GM11168 (cell line): ENCODE results near the gene ARSK.

Experiments used
- in situ Hi-C: fragments of 300-500 bp; cut with MboI; formaldehyde crosslinking; loops from one replicate; pipeline ENCODE4 v1.12.0; 2022; ENCODE audit warnings: low sequenced_read_pairs; ENCODE audit not compliant: unreplicated experiment

ARSK gene

GRCh38 chr5:95562282-95562681, 7.4 kb downstream of the ARSK start:
- in situ Hi-C loops = no loop called here

GRCh38 chr5:95563367-95563766, 8.5 kb downstream of the ARSK start:
- in situ Hi-C loops = no loop called here

- in situ Hi-C loops = no loop called here
Observed at GRCh38 chr5:95564450-95564849, 9.5 kb downstream of the ARSK start.

- in situ Hi-C loops = no loop called here
Observed at GRCh38 chr5:95565280-95565920, 10.5 kb downstream of the ARSK start.

GRCh38 chr5:95572016-95572415, 17.1 kb downstream of the ARSK start:
- in situ Hi-C loops = no loop called here

GRCh38 chr5:95581576-95581975, 26.7 kb downstream of the ARSK start:
- in situ Hi-C loops = no loop called here

GRCh38 chr5:95583992-95584391, 29.1 kb downstream of the ARSK start:
- in situ Hi-C loops = no loop called here

GRCh38 chr5:95590880-95591279, 36.0 kb downstream of the ARSK start:
- in situ Hi-C loops = no loop called here

- in situ Hi-C loops = no loop called here
Observed at GRCh38 chr5:95591490-95591901, 36.6 kb downstream of the ARSK start.

GRCh38 chr5:95595289-95595931, 40.5 kb downstream of the ARSK start:
- in situ Hi-C loops = no loop called here

- in situ Hi-C loops = no loop called here
Observed at GRCh38 chr5:95599252-95599651, 44.4 kb downstream of the ARSK start.

GRCh38 chr5:95600557-95600956, 45.7 kb downstream of the ARSK start:
- in situ Hi-C loops = no loop called here

- in situ Hi-C loops = no loop called here
Observed at GRCh38 chr5:95605786-95606185, 50.9 kb downstream of the ARSK start.

GRCh38 chr5:95606419-95606818, 51.5 kb downstream of the ARSK start:
- in situ Hi-C loops = no loop called here

- in situ Hi-C loops = no loop called here
Observed at GRCh38 chr5:95609711-95610110, 54.8 kb downstream of the ARSK start.

- in situ Hi-C loops = no loop called here
Observed at GRCh38 chr5:95610546-95610945, 55.6 kb downstream of the ARSK start.

GRCh38 chr5:95611396-95611795, 56.5 kb downstream of the ARSK start:
- in situ Hi-C loops = no loop called here

- in situ Hi-C loops = no loop called here
Observed at GRCh38 chr5:95613514-95613913, 58.6 kb downstream of the ARSK start.

GRCh38 chr5:95615164-95615467, 60.2 kb downstream of the ARSK start:
- in situ Hi-C loops = no loop called here

GRCh38 chr5:95617057-95617456, 62.2 kb downstream of the ARSK start:
- in situ Hi-C loops = no loop called here

GRCh38 chr5:95619096-95619495, 64.2 kb downstream of the ARSK start:
- in situ Hi-C loops = no loop called here

GRCh38 chr5:95619514-95620029, 64.7 kb downstream of the ARSK start:
- in situ Hi-C loops = no loop called here
